Measurements from ENCODE around the gene REEP6.

REEP6 gene

GRCh38 chr19:1468821-1469254, 22.1 kb upstream of the REEP6 start:
- FAIRE-seq (no peak), DNase-seq (ENCODE audit: insufficient read length) (no peak)
- no peak for TF ChIP-seq POLR2A (IDR thresholded peaks at IDR 0.05; ENCODE audit: low read depth, low read length)

- DNase-seq (ENCODE audit: insufficient read length) (no peak), FAIRE-seq (no peak)
- no peak for TF ChIP-seq TAF1 (IDR thresholded peaks at IDR 0.05; ENCODE audit: borderline replicate concordance, low read depth, low read length)
- TF ChIP-seq POLR2A (IDR thresholded peaks at IDR 0.05; ENCODE audit: low read depth, low read length) = no peak
These were observed 21.5 kb upstream of the REEP6 start for GRCh38 chr19:1469255-1470054.

GRCh38 chr19:1470055-1470304, 21.0 kb upstream of the REEP6 start:
- DNase-seq (ENCODE audit: insufficient read length) = no peak
- no peak for FAIRE-seq
- no peak for TF ChIP-seq POLR2A (IDR thresholded peaks at IDR 0.05; ENCODE audit: low read depth, low read length)

GRCh38 chr19:1470305-1471009, 20.5 kb upstream of the REEP6 start:
- DNase-seq (ENCODE audit: insufficient read length) (peak; percentile 76), FAIRE-seq (no peak)
- no peak for TF ChIP-seq TAF1 (IDR thresholded peaks at IDR 0.05; ENCODE audit: borderline replicate concordance, low read depth, low read length)
- no peak for TF ChIP-seq POLR2AphosphoS5 (IDR thresholded peaks at IDR 0.05; ENCODE audit: low read depth, low read length)
- no peak for TF ChIP-seq POLR2A (IDR thresholded peaks at IDR 0.05; ENCODE audit: low read depth, low read length)

GRCh38 chr19:1471010-1471514, 19.9 kb upstream of the REEP6 start:
- FAIRE-seq (peak; percentile 78), DNase-seq (ENCODE audit: insufficient read length) (no peak)
- TF ChIP-seq POLR2A (IDR thresholded peaks at IDR 0.05; ENCODE audit: low read depth, low read length) = 0 out of 2 replicates have a peak, but pooled peaks have one; percentile 19
- TF ChIP-seq TAF1 (IDR thresholded peaks at IDR 0.05; ENCODE audit: borderline replicate concordance, low read depth, low read length) = no peak
- TF ChIP-seq POLR2AphosphoS5 (IDR thresholded peaks at IDR 0.05; ENCODE audit: low read depth, low read length) = no peak

GRCh38 chr19:1471515-1472160, 19.3 kb upstream of the REEP6 start:
- no peak for TF ChIP-seq POLR2A (IDR thresholded peaks at IDR 0.05; ENCODE audit: low read depth, low read length)
- FAIRE-seq (no peak), DNase-seq (ENCODE audit: insufficient read length) (no peak)

GRCh38 chr19:1472231-1473084, 18.5 kb upstream of the REEP6 start:
- TF ChIP-seq POLR2A (IDR thresholded peaks at IDR 0.05; ENCODE audit: low read depth, low read length) (no peak), TAF1 (IDR thresholded peaks at IDR 0.05; ENCODE audit: borderline replicate concordance, low read depth, low read length) (no peak), POLR2AphosphoS5 (IDR thresholded peaks at IDR 0.05; ENCODE audit: low read depth, low read length) (no peak)
- no peak for FAIRE-seq
- no peak for DNase-seq (ENCODE audit: insufficient read length)

- TF ChIP-seq TAF1 (IDR thresholded peaks at IDR 0.05; ENCODE audit: borderline replicate concordance, low read depth, low read length) (no peak), POLR2AphosphoS5 (IDR thresholded peaks at IDR 0.05; ENCODE audit: low read depth, low read length) (no peak), POLR2A (IDR thresholded peaks at IDR 0.05; ENCODE audit: low read depth, low read length) (no peak)
These were observed 17.7 kb upstream of the REEP6 start for GRCh38 chr19:1473085-1473851.

GRCh38 chr19:1474011-1474764, 16.8 kb upstream of the REEP6 start:
- no peak for TF ChIP-seq TAF1 (IDR thresholded peaks at IDR 0.05; ENCODE audit: borderline replicate concordance, low read depth, low read length)
- no peak for TF ChIP-seq POLR2AphosphoS5 (IDR thresholded peaks at IDR 0.05; ENCODE audit: low read depth, low read length)
- no peak for TF ChIP-seq POLR2A (IDR thresholded peaks at IDR 0.05; ENCODE audit: low read depth, low read length)
- FAIRE-seq (no peak), DNase-seq (ENCODE audit: insufficient read length) (no peak)

More at GRCh38 chr19:1473085-1473851, 17.7 kb upstream of the REEP6 start:
- DNase-seq (ENCODE audit: insufficient read length) = no peak
- no peak for FAIRE-seq

GRCh38 chr19:1474765-1475351, 16.1 kb upstream of the REEP6 start:
- DNase-seq (ENCODE audit: insufficient read length) = no peak
- no peak for FAIRE-seq
- TF ChIP-seq TAF1 (IDR thresholded peaks at IDR 0.05; ENCODE audit: borderline replicate concordance, low read depth, low read length) = no peak
- no peak; the same call in 1 of the 2 replicates for TF ChIP-seq POLR2A (IDR thresholded peaks at IDR 0.05; ENCODE audit: low read depth, low read length)
- TF ChIP-seq POLR2AphosphoS5 (IDR thresholded peaks at IDR 0.05; ENCODE audit: low read depth, low read length) = no peak

Measured in GM12892 (cell line).